HEK293 (cell line): Measurements from ENCODE around the gene CMIP.

Source experiments
- CTCF ChIA-PET: fragments of 350-600 bp; formaldehyde crosslinking; extraction: SDS; loops from one replicate; lab custom pipeline; 2021; ENCODE audit warnings: antibody characterized with exemption; lab: Yijun Ruan, JAX
- POLR2A ChIA-PET: fragments of 300-600 bp; formaldehyde crosslinking; extraction: SDS; loops from one replicate; lab custom pipeline; 2020; ENCODE audit warnings: antibody characterized with exemption, inconsistent platforms; lab: Yijun Ruan, JAX
- H3K27ac ChIP-seq: fragments of 200-500 bp; sonication (Bioruptor generic); 2 replicates; pipeline ENCODE4 v1.5.1; 2014; ENCODE audit warnings: low read depth, low read length, control low read depth, inconsistent platforms; ENCODE audit errors: extremely low read depth
- H3K36me3 ChIP-seq, 2 experiments: fragments of 200-500 bp in 1 of 2; sonication (Bioruptor generic) in 1 of 2; 1 replicate in 1 of 2; 2 replicates in 1 of 2; pipeline ENCODE4 v1.5.1; 2014 to 2017; ENCODE audit warnings: inconsistent platforms in 2 of 2, low read length in 2 of 2; ENCODE audit not compliant: control insufficient read depth in 2 of 2, insufficient read depth in 1 of 2
- H3K4me1 ChIP-seq: fragments of 200-500 bp; sonication (Bioruptor generic); 2 replicates; pipeline ENCODE4 v1.5.1; 2014; ENCODE audit warnings: mild to moderate bottlenecking, low read length, inconsistent platforms; ENCODE audit not compliant: control insufficient read depth, insufficient read depth
- H3K4me3 ChIP-seq: 2 replicates; pipeline ENCODE4 v1.5.1; 2011; ENCODE audit warnings: low read depth, mild to moderate bottlenecking, control low read depth, low read length, moderate library complexity
- H3K9me3 ChIP-seq: fragments of 200-500 bp; sonication (Bioruptor generic); 2 replicates; pipeline ENCODE4 v1.5.1; 2014; ENCODE audit warnings: low read depth, low read length, inconsistent platforms; ENCODE audit not compliant: control insufficient read depth, insufficient read depth
- HOXA7 ChIP-seq: sonication (generic); formaldehyde crosslinking; IDR thresholded peaks from 2 replicates; pipeline ENCODE4 v1.8.1; 2022; ENCODE audit warnings: missing genetic modification reagents, borderline replicate concordance
- KLF1 ChIP-seq: fragments of 450-650 bp; formaldehyde crosslinking; IDR thresholded peaks from 2 replicates; pipeline ENCODE4 v1.5.1; 2016; ENCODE audit warnings: missing biosample characterization, missing genetic modification characterization
- OVOL3 ChIP-seq: fragments of 450-650 bp; formaldehyde crosslinking; IDR thresholded peaks from 2 replicates; pipeline ENCODE4 v1.5.1; 2016; ENCODE audit warnings: missing biosample characterization, missing genetic modification characterization
- PRDM1 ChIP-seq: fragments of 450-650 bp; formaldehyde crosslinking; IDR thresholded peaks from 2 replicates; pipeline ENCODE4; 2016; ENCODE audit warnings: missing biosample characterization, missing genetic modification characterization
- TCF7L2 ChIP-seq: IDR thresholded peaks from 2 replicates; pipeline ENCODE4 v1.6.1; 2011; ENCODE audit warnings: low read depth, mild to moderate bottlenecking, inconsistent platforms, low read length, moderate library complexity, borderline replicate concordance
- YY2 ChIP-seq: fragments of 450-650 bp; formaldehyde crosslinking; IDR thresholded peaks from 2 replicates; pipeline ENCODE4 v1.5.1; 2016; ENCODE audit warnings: missing biosample characterization, missing genetic modification characterization
- ZBTB7A ChIP-seq: fragments of 450-650 bp; formaldehyde crosslinking; IDR thresholded peaks from 2 replicates; pipeline ENCODE4 v1.5.1; 2016; ENCODE audit warnings: low read depth, missing biosample characterization, missing genetic modification characterization
- ZFHX2 ChIP-seq: fragments of 450-650 bp; formaldehyde crosslinking; conservative IDR thresholded peaks from 2 replicates; pipeline ENCODE4 v1.5.1; 2016; ENCODE audit warnings: missing biosample characterization, missing genetic modification characterization
- ZIC2 ChIP-seq: fragments of 450-650 bp; formaldehyde crosslinking; IDR thresholded peaks from 2 replicates; pipeline ENCODE4 v1.5.1; 2016; ENCODE audit warnings: missing biosample characterization, missing genetic modification characterization
- ZNF16 ChIP-seq: fragments of 450-650 bp; formaldehyde crosslinking; IDR thresholded peaks from 2 replicates; pipeline ENCODE4 v1.5.1; 2016; ENCODE audit warnings: low read depth, missing biosample characterization, missing genetic modification characterization
- ZNF2 ChIP-seq: fragments of 450-650 bp; formaldehyde crosslinking; IDR thresholded peaks from 2 replicates; pipeline ENCODE4 v1.5.1; 2016; ENCODE audit warnings: missing biosample characterization, missing genetic modification characterization
- ZNF211 ChIP-seq: fragments of 450-650 bp; formaldehyde crosslinking; IDR thresholded peaks from 2 replicates; pipeline ENCODE4 v1.5.1; 2016; ENCODE audit warnings: low read depth, missing biosample characterization, missing genetic modification characterization
- ZNF266 ChIP-seq: fragments of 450-650 bp; formaldehyde crosslinking; IDR thresholded peaks from 2 replicates; pipeline ENCODE4 v1.5.1; 2016; ENCODE audit warnings: missing biosample characterization, missing genetic modification characterization, low read depth
- ZNF354C ChIP-seq: fragments of 450-650 bp; formaldehyde crosslinking; IDR thresholded peaks from 2 replicates; pipeline ENCODE4 v1.5.1; 2016; ENCODE audit warnings: missing biosample characterization, missing genetic modification characterization, low read depth, borderline replicate concordance
- ZNF473 ChIP-seq: fragments of 450-650 bp; formaldehyde crosslinking; IDR thresholded peaks from 2 replicates; pipeline ENCODE4 v1.5.1; 2017; ENCODE audit warnings: missing biosample characterization, missing genetic modification characterization
- ZNF530 ChIP-seq: fragments of 450-650 bp; formaldehyde crosslinking; IDR thresholded peaks from 2 replicates; pipeline ENCODE4 v1.5.1; 2016; ENCODE audit warnings: low read depth, missing biosample characterization, missing genetic modification characterization
- ZNF544 ChIP-seq: fragments of 450-650 bp; formaldehyde crosslinking; IDR thresholded peaks from 2 replicates; pipeline ENCODE4 v1.5.0; 2017; ENCODE audit warnings: missing biosample characterization, missing genetic modification characterization
- ZNF548 ChIP-seq: fragments of 450-650 bp; formaldehyde crosslinking; IDR thresholded peaks from 2 replicates; pipeline ENCODE4 v1.5.1; 2016; ENCODE audit warnings: missing biosample characterization, missing genetic modification characterization
- ZNF555 ChIP-seq: fragments of 450-650 bp; formaldehyde crosslinking; conservative IDR thresholded peaks from 2 replicates; pipeline ENCODE4 v1.5.1; 2017; ENCODE audit warnings: missing biosample characterization, mild to moderate bottlenecking, missing genetic modification characterization, inconsistent platforms
- ZNF585B ChIP-seq: fragments of 450-650 bp; formaldehyde crosslinking; IDR thresholded peaks from 2 replicates; pipeline ENCODE4 v1.5.1; 2016; ENCODE audit warnings: missing biosample characterization, missing genetic modification characterization
- ZNF596 ChIP-seq: fragments of 450-650 bp; IDR thresholded peaks from 2 replicates; pipeline ENCODE4 v1.5.0; 2018; ENCODE audit warnings: missing biosample characterization, mild to moderate bottlenecking, missing genetic modification characterization, moderate library complexity
- ZNF600 ChIP-seq: fragments of 450-650 bp; formaldehyde crosslinking; IDR thresholded peaks from 2 replicates; pipeline ENCODE4 v1.5.1; 2016; ENCODE audit warnings: missing biosample characterization, missing genetic modification characterization
- ZNF621 ChIP-seq: fragments of 450-650 bp; formaldehyde crosslinking; IDR thresholded peaks from 2 replicates; pipeline ENCODE4 v1.5.1; 2017; ENCODE audit warnings: missing biosample characterization, missing genetic modification characterization
- ZNF660 ChIP-seq: fragments of 450-650 bp; IDR thresholded peaks from 2 replicates; pipeline ENCODE4 v1.5.1; 2018; ENCODE audit warnings: missing biosample characterization, mild to moderate bottlenecking, missing genetic modification characterization
- ZNF791 ChIP-seq: fragments of 450-650 bp; formaldehyde crosslinking; IDR thresholded peaks from 2 replicates; pipeline ENCODE4 v1.5.1; 2016; ENCODE audit warnings: missing biosample characterization, missing genetic modification characterization
- ZNF792 ChIP-seq: fragments of 450-650 bp; formaldehyde crosslinking; IDR thresholded peaks from 2 replicates; pipeline ENCODE4 v1.5.1; 2016; ENCODE audit warnings: missing biosample characterization, missing genetic modification characterization
- ZNF837 ChIP-seq: fragments of 450-650 bp; formaldehyde crosslinking; IDR thresholded peaks from 2 replicates; pipeline ENCODE4 v1.5.1; 2016; ENCODE audit warnings: missing biosample characterization, missing genetic modification characterization
- ZSCAN30 ChIP-seq: fragments of 450-650 bp; IDR thresholded peaks from 2 replicates; pipeline ENCODE4 v1.5.1; 2018; ENCODE audit warnings: missing biosample characterization, mild to moderate bottlenecking, missing genetic modification characterization, moderate library complexity
- TF ChIP-seq, protein P1 (sequence below): fragments of 450-650 bp; formaldehyde crosslinking; IDR thresholded peaks from 2 replicates; pipeline ENCODE4 v1.5.1; 2017; ENCODE audit warnings: missing biosample characterization, missing genetic modification characterization
- TF ChIP-seq, protein P2 (sequence below): fragments of 450-650 bp; formaldehyde crosslinking; IDR thresholded peaks from 2 replicates; pipeline ENCODE4 v1.5.1; 2017; ENCODE audit warnings: missing biosample characterization, missing genetic modification characterization
- TF ChIP-seq, protein P3 (sequence below): fragments of 450-650 bp; formaldehyde crosslinking; IDR thresholded peaks from 2 replicates; pipeline ENCODE4 v1.5.1; 2016; ENCODE audit warnings: missing biosample characterization, missing genetic modification characterization

Gene CMIP

DNA sequence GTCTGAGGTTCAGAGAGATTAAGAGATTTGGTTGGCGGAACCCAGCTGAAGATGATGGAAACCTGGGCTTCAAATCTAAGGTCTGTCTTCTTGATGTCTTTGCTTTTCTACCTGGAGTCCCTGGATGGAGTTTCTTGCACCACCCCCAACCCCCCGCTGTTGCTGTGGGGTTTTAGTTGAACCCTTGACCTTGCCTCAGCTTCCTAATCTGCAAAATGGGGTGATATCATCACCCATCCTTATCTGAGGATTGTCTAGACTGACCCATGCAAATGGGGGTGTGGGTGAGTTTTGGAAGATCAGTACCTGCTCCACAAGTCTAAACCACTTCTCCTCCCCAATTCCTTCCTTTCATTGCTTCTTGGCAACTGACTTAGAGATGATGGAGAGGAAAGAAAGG is 9.0 kb upstream of the CMIP start:
- CTCF ChIA-PET: interaction anchor here (0.6 kb wide), 1 partner anchor 364 kb away, joined by 3 read pairs; no protein-coding TSS in a partner anchor
- Histone ChIP-seq H3K4me3 (no peak overlapping the region), H3K4me1 (no peaks in the 10 kb centered on the region; the same call in 1 of the 2 replicates), H3K9me3 (no peaks in the 10 kb centered on the region), H3K36me3 (no peaks in the 10 kb centered on the region), H3K27ac (no peak overlapping the region)
- POLR2A ChIA-PET: no interaction called here
- TF ChIP-seq ZNF473: no peak
- no peak for TF ChIP-seq ZSCAN30 (tag by site-specific recombination)
- no peak for TF ChIP-seq ZNF530
- no peak for TF ChIP-seq OVOL3 (tag by site-specific recombination)
- no peak for TF ChIP-seq ZNF585B (tag by site-specific recombination)
- no peak for TF ChIP-seq ZNF621 (tag by site-specific recombination)
- TF ChIP-seq ZNF544 (tag by site-specific recombination): no peak
- TF ChIP-seq YY2 (tag by site-specific recombination): no peak
- no peak for TF ChIP-seq ZNF16 (tag by site-specific recombination)
- no peak for TF ChIP-seq PRDM1 (tag by site-specific recombination)
- no peak for TF ChIP-seq ZNF354C
- no peak for TF ChIP-seq ZBTB7A (tag by site-specific recombination)
- no peak for TF ChIP-seq ZNF2 (tag by site-specific recombination)

DNA sequence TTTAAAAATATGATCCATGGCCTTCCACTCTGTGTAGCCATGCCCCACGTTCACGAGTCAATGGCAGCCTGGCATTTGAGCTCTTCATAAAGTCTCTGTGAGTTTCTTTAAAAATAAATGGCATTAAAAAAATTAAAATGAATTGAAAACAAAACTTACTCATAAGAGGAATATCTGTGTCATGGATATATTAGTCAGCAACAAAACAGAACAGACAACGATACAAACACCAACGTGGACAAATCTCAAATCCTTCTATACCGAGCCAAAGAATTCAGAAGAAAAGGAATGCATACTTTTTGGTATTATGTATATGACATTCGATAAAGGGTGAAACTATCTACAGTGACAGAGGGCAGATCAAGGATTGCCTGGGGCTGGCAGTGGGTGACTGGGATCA is 8.2 kb upstream of the CMIP start:
- CTCF ChIA-PET: no interaction called here
- H3K9me3 ChIP-seq: no peaks in the 10 kb centered on the region
- POLR2A ChIA-PET: no interaction called here
- H3K36me3 ChIP-seq: no peaks in the 10 kb centered on the region
- H3K4me1 ChIP-seq: no peaks in the 10 kb centered on the region; the same call in 1 of the 2 replicates
- no peak overlapping the region for H3K27ac ChIP-seq
- no peak for TF ChIP-seq ZNF791 (tag by site-specific recombination)
- no peak for TF ChIP-seq ZNF548 (tag by site-specific recombination)
- TF ChIP-seq TCF7L2: no peak
- no peak for TF ChIP-seq KLF1 (tag by site-specific recombination)
- no peak for TF ChIP-seq ZFHX2
- no peak for TF ChIP-seq ZNF600 (tag by site-specific recombination)
- no peak for TF ChIP-seq ZNF660 (tag by site-specific recombination)
- TF ChIP-seq, protein P1, sequence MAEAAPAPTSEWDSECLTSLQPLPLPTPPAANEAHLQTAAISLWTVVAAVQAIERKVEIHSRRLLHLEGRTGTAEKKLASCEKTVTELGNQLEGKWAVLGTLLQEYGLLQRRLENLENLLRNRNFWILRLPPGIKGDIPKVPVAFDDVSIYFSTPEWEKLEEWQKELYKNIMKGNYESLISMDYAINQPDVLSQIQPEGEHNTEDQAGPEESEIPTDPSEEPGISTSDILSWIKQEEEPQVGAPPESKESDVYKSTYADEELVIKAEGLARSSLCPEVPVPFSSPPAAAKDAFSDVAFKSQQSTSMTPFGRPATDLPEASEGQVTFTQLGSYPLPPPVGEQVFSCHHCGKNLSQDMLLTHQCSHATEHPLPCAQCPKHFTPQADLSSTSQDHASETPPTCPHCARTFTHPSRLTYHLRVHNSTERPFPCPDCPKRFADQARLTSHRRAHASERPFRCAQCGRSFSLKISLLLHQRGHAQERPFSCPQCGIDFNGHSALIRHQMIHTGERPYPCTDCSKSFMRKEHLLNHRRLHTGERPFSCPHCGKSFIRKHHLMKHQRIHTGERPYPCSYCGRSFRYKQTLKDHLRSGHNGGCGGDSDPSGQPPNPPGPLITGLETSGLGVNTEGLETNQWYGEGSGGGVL (tag by site-specific recombination): no peak
- TF ChIP-seq ZIC2 (tag by site-specific recombination): no peak
- no peak for TF ChIP-seq ZNF530
- no peak for TF ChIP-seq ZNF266
- no peak for TF ChIP-seq HOXA7 (CRISPR knock-in tag)
- TF ChIP-seq, protein P2, sequence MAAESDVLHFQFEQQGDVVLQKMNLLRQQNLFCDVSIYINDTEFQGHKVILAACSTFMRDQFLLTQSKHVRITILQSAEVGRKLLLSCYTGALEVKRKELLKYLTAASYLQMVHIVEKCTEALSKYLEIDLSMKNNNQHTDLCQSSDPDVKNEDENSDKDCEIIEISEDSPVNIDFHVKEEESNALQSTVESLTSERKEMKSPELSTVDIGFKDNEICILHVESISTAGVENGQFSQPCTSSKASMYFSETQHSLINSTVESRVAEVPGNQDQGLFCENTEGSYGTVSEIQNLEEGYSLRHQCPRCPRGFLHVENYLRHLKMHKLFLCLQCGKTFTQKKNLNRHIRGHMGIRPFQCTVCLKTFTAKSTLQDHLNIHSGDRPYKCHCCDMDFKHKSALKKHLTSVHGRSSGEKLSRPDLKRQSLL: no peak
- no peak for TF ChIP-seq ZNF596 (tag by site-specific recombination)
- TF ChIP-seq ZNF555: no peak
- no peak for TF ChIP-seq ZNF211 (tag by site-specific recombination)
- TF ChIP-seq, protein P3, sequence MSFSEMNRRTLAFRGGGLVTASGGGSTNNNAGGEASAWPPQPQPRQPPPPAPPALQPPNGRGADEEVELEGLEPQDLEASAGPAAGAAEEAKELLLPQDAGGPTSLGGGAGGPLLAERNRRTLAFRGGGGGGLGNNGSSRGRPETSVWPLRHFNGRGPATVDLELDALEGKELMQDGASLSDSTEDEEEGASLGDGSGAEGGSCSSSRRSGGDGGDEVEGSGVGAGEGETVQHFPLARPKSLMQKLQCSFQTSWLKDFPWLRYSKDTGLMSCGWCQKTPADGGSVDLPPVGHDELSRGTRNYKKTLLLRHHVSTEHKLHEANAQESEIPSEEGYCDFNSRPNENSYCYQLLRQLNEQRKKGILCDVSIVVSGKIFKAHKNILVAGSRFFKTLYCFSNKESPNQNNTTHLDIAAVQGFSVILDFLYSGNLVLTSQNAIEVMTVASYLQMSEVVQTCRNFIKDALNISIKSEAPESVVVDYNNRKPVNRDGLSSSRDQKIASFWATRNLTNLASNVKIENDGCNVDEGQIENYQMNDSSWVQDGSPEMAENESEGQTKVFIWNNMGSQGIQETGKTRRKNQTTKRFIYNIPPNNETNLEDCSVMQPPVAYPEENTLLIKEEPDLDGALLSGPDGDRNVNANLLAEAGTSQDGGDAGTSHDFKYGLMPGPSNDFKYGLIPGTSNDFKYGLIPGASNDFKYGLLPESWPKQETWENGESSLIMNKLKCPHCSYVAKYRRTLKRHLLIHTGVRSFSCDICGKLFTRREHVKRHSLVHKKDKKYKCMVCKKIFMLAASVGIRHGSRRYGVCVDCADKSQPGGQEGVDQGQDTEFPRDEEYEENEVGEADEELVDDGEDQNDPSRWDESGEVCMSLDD (tag by site-specific recombination): no peak
- TF ChIP-seq ZNF792 (tag by site-specific recombination): no peak
- TF ChIP-seq ZNF837 (tag by site-specific recombination): no peak
- TF ChIP-seq, all 188 proteins: peak for 0
- no peak overlapping the region for H3K4me3 ChIP-seq
